ENCODE results near the gene ZNF619. TPM values are rescaled to one million over a fixed set of nuclear protein-coding genes. Genes with fewer than 3 reads are reported as not detected.
A peak's percentile ranks its signal among the peaks of the same experiment; 100 is the strongest.

Gene ZNF619
- total and polyA plus RNA-seq, 9 of the 15 experiments (the other 6 are each of a cell fraction or from before 2014, with no cell fraction given): 1.3 to 9.1 (median 6.3) TPM

- TF ChIP-seq TGIF2 (CRISPR knock-in tag; IDR thresholded peaks at IDR 0.05) (0 out of 2 replicates have a peak, but pooled peaks have one; percentile 44), NEUROD1 (IDR thresholded peaks at IDR 0.05; ENCODE audit: borderline replicate concordance, low read depth, low read length, partially characterized antibody) (peak; percentile 50), BRD9 (IDR thresholded peaks at IDR 0.05; ENCODE audit: low read depth, partially characterized antibody) (peak; percentile 87), SIN3B (IDR thresholded peaks at IDR 0.05; ENCODE audit: low read depth) (peak; percentile 80), NR4A1 (CRISPR knock-in tag; IDR thresholded peaks at IDR 0.05) (peak; percentile 93), NR4A1 (tag; IDR thresholded peaks at IDR 0.05) (peak; percentile 64; the same call in 1 of the 2 replicates), DMBX1 (CRISPR knock-in tag; IDR thresholded peaks at IDR 0.05; ENCODE audit: borderline replicate concordance) (0 out of 2 replicates have a peak, but pooled peaks have one; percentile 28), ZFP30 (CRISPR knock-in tag; IDR thresholded peaks at IDR 0.05; ENCODE audit: borderline replicate concordance) (no peak), SMAD3 (CRISPR knock-in tag; conservative IDR thresholded peaks at IDR 0.05) (no peak), THAP7 (CRISPR knock-in tag; IDR thresholded peaks at IDR 0.05) (0 out of 2 replicates have a peak, but pooled peaks have one; percentile 57), KLF10 (CRISPR knock-in tag; IDR thresholded peaks at IDR 0.05) (no peak), ETV1 (tag; conservative IDR thresholded peaks at IDR 0.05; ENCODE audit: low read depth) (peak; percentile 90), CC2D1A (IDR thresholded peaks at IDR 0.05) (no peak), MYBL2 (IDR thresholded peaks at IDR 0.05; ENCODE audit: low read depth) (no peak), MYBL2 (CRISPR knock-in tag; IDR thresholded peaks at IDR 0.05; ENCODE audit: borderline replicate concordance) (no peak), MEF2A (IDR thresholded peaks at IDR 0.05; ENCODE audit: control insufficient read depth, low read depth, low read length) (no peak), TARDBP (IDR thresholded peaks at IDR 0.05) (no peak), BACH1 (tag; IDR thresholded peaks at IDR 0.05) (no peak), TCF7 (IDR thresholded peaks at IDR 0.05; ENCODE audit: borderline replicate concordance) (0 out of 2 replicates have a peak, but pooled peaks have one; percentile 53), LARP7 (IDR thresholded peaks at IDR 0.05) (no peak; the same call in 1 of the 2 replicates), CTBP1 (IDR thresholded peaks at IDR 0.05; ENCODE audit: borderline replicate concordance) (peak; percentile 92), ZNF41 (CRISPR knock-in tag; conservative IDR thresholded peaks at IDR 0.05) (peak; percentile 51; the same call in 1 of the 2 replicates), ZNF146 (CRISPR knock-in tag; IDR thresholded peaks at IDR 0.05; ENCODE audit: unreplicated experiment) (no peak)
- TF ChIP-seq, protein P1, sequence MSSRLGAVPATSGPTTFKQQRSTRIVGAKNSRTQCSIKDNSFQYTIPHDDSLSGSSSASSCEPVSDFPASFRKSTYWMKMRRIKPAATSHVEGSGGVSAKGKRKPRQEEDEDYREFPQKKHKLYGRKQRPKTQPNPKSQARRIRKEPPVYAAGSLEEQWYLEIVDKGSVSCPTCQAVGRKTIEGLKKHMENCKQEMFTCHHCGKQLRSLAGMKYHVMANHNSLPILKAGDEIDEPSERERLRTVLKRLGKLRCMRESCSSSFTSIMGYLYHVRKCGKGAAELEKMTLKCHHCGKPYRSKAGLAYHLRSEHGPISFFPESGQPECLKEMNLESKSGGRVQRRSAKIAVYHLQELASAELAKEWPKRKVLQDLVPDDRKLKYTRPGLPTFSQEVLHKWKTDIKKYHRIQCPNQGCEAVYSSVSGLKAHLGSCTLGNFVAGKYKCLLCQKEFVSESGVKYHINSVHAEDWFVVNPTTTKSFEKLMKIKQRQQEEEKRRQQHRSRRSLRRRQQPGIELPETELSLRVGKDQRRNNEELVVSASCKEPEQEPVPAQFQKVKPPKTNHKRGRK (tag; IDR thresholded peaks at IDR 0.05): no peak
- TF ChIP-seq, protein P2, sequence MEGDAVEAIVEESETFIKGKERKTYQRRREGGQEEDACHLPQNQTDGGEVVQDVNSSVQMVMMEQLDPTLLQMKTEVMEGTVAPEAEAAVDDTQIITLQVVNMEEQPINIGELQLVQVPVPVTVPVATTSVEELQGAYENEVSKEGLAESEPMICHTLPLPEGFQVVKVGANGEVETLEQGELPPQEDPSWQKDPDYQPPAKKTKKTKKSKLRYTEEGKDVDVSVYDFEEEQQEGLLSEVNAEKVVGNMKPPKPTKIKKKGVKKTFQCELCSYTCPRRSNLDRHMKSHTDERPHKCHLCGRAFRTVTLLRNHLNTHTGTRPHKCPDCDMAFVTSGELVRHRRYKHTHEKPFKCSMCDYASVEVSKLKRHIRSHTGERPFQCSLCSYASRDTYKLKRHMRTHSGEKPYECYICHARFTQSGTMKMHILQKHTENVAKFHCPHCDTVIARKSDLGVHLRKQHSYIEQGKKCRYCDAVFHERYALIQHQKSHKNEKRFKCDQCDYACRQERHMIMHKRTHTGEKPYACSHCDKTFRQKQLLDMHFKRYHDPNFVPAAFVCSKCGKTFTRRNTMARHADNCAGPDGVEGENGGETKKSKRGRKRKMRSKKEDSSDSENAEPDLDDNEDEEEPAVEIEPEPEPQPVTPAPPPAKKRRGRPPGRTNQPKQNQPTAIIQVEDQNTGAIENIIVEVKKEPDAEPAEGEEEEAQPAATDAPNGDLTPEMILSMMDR (IDR thresholded peaks at IDR 0.05 in 2 of 3, conservative IDR thresholded peaks at IDR 0.05 in 1 of 3; ENCODE audit: insufficient read depth in 2 of 3, low read depth in 1 of 3, low read length in 3 of 3): peak in 1 of 3 experiments; percentile 16; a peak in 2 of 6 replicates
- TF ChIP-seq, protein P3, sequence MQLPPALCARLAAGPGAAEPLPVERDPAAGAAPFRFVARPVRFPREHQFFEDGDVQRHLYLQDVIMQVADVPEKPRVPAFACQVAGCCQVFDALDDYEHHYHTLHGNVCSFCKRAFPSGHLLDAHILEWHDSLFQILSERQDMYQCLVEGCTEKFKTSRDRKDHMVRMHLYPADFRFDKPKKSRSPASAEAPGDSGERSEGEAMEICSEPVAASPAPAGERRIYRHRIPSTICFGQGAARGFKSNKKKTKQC (CRISPR knock-in tag; IDR thresholded peaks at IDR 0.05): no peak
These were observed 47.8 kb downstream of the ZNF619 start, which contains the start of gene ZNF621 (continued) for GRCh38 chr3:40524568-40525285.

Data from K562 (cell line).